HPDE6-E6E7 (cell line): Measurements from ENCODE around the gene RHEB.
"Not testable (repeated sequence)": the region's sequence is repeated elsewhere in the genome, so short reads cannot be mapped to it uniquely, and the experiment has no call there.

ENCODE experiments used
- DNase-seq: peaks from one replicate; pipeline ENCODE4 v3.0.0; 2011; ENCODE audit warnings: missing footprints; ENCODE audit errors: extremely low spot score

Gene RHEB

GRCh38 chr7:151529842-151530241, 10.1 kb upstream of the RHEB start:
- DNase-seq: no peak

DNA sequence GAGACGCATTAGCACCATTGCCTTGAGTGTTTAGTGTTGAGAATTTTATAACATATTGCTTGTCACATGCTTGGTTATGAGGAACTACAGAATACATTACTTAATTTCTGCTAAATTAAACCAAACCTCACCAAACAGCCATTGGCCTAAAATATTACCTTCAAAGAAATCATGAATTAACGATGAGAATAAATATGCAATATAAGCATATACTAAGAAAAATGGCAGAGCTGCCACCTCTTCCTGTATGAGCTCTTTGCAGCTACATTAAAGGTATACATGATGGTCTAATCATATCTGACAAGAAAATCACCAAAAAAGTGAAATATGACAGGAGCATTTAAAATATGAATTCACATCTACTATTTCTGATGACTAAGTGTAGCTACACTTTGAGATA, 5.2 kb upstream of the RHEB start:
- DNase-seq: no peak

GRCh38 chr7:151524331-151524730, 4.6 kb upstream of the RHEB start:
- no peak for DNase-seq

- DNase-seq: peak; percentile 21
Measured at GRCh38 chr7:151520419-151521261, 945 bp upstream of the RHEB start.

DNA sequence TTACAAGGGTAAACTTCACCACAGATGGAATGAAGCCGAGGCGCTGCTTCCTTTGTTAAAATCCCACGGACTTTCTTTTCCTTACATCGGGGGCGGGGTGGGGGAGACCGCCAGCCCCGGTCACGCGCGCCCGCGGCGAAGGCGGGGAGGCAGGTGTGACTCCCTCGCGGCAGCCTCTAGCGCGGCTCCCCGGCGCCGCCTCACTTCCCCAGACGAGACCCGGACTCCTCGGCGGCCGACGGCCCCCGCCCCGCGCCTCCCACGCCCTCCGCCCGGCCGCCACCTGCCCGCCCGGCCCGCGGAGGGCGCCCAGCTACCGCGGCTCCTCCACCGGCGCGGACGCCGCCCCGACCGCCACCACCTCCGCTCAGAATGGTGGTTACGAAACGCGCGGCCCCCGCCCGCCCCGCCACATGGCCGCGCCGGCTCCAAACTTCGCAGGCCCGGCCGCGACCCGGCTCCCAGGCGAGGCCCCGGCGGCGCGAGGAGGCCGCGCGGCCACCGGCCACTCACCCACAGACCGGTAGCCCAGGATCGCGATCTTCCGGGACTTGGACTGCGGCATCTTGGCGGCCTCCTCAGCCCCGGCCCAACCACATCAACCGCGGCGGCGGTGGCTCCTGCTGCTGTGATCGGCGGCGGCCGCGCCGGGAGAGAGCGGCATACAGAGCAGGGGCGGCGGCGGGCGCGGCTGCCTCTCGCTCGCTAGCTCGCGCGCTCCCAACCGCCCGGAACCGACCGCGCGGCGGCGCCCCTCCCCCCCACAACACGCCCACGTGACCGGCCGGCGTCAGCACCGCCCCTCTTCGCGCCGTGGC, 539 bp downstream of the RHEB start:
- not testable (repeated sequence) for DNase-seq

- no peak for DNase-seq
Measured at GRCh38 chr7:151518105-151518946, 1.4 kb downstream of the RHEB start.

GRCh38 chr7:151517601-151518104, 2.0 kb downstream of the RHEB start:
- DNase-seq: no peak

- no peak for DNase-seq
Measured at GRCh38 chr7:151515276-151515565, 4.5 kb downstream of the RHEB start.

- DNase-seq: no peak
Measured at GRCh38 chr7:151514461-151515275, 5.0 kb downstream of the RHEB start.

- DNase-seq: no peak
Measured at GRCh38 chr7:151513133-151513532, 6.6 kb downstream of the RHEB start.

GRCh38 chr7:151512353-151512752, 7.3 kb downstream of the RHEB start:
- no peak for DNase-seq

- no peak for DNase-seq
Measured at GRCh38 chr7:151511946-151512345, 7.7 kb downstream of the RHEB start.

DNA sequence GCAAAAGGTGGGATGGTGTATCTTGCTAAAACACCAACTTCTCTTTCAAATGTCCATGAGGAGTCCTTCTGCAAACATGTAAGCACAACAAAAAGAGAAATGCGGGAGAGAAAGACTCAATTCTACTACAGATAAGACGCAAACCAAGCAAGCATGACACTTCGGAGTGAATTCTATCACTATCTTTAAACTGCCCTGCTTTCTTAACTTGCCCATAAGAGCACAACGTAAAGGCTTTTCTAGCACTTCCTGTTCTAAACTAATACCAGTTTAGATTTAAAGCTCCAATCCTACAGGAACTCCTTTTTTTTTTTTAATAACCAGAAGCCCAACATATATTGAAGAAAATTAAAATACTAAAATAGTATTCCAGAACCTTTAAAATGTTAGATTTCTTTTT, 8.4 kb downstream of the RHEB start:
- DNase-seq: no peak

DNA sequence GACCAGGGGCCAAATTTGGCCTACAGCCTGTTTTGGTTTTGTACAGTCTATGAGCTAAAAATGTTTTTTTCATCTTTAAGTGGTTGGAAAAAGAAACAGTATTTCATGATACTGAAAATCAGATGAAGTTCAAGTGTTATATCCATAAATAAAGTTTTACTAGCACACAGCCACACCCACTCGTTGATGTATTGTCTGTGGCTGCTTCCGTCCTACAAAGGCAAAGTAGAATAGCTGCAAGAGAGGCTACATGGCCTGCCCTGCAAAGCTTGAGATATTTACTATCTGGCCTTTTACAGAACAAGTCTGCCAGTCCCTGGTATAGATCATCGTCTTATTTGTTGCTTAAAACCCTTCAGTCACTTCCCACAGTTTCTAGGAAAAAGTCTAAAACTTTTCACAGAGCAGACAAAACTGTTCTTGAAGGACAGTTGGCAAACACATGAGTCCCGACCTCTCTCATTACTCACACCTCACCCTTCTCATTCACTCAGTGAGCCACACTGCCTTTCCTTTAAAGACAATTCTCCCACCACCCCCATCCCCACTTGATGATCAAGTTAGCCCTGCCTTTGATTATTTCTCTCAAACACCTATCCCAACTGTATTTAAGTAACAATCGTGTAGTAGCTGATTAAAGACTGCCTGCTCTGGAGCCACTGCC, 9.9 kb downstream of the RHEB start:
- DNase-seq: no peak

GRCh38 chr7:151508991-151509390, 10.7 kb downstream of the RHEB start:
- no peak for DNase-seq

- no peak for DNase-seq
Measured at GRCh38 chr7:151507806-151508205, 11.9 kb downstream of the RHEB start.

- DNase-seq: no peak
Measured at GRCh38 chr7:151506901-151507382, 12.8 kb downstream of the RHEB start.

DNA sequence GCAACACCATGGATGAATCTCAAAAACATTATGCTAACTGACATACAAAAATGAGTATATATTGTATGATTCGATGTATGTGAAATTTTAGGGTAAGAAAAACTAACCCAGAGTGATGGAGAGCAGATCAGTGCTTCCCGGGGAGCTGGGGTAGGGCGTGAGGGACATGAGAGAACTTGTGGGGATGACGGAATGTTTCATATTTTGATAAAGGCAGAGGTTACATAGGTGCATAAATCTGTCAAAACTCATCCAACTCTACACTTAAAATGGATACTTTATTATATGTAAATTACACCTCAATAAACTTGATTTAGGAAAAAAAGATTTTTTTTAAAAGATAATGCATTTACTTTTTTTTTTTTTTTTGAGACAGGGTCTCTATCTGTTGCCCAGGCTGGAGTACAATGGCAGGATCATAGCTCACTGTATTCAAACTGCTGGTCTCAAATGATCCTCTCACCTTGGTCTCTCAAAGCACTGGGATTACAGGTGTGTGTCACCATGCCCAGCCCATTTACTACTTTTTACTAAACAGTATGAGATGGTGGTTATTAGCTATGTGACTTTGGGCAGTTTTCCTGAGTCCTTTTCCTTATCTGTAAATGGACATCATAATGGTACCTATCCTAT, 13.7 kb downstream of the RHEB start:
- no peak for DNase-seq

DNA sequence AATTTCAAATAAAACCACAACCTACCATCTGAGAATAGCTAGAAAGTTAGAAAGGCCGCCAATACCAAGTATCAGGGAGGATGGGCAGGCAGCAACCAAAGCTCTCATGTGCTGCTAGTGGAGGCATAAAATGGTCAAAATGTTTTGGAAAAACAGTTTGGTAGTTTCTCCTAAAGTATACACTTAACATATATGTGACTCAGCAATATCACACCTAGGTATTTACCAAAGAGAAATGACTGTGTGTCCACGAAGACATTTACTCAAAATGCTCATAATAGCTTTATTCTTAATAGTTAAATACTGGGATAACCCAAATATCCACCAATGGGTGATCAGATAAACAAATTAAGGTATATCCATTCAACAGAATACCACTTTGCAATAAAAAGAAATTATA, 14.3 kb downstream of the RHEB start:
- DNase-seq: no peak

GRCh38 chr7:151504715-151505326, 14.9 kb downstream of the RHEB start:
- no peak for DNase-seq
